Measurements from ENCODE around the gene DMD.

- TF ChIP-seq, protein P1, sequence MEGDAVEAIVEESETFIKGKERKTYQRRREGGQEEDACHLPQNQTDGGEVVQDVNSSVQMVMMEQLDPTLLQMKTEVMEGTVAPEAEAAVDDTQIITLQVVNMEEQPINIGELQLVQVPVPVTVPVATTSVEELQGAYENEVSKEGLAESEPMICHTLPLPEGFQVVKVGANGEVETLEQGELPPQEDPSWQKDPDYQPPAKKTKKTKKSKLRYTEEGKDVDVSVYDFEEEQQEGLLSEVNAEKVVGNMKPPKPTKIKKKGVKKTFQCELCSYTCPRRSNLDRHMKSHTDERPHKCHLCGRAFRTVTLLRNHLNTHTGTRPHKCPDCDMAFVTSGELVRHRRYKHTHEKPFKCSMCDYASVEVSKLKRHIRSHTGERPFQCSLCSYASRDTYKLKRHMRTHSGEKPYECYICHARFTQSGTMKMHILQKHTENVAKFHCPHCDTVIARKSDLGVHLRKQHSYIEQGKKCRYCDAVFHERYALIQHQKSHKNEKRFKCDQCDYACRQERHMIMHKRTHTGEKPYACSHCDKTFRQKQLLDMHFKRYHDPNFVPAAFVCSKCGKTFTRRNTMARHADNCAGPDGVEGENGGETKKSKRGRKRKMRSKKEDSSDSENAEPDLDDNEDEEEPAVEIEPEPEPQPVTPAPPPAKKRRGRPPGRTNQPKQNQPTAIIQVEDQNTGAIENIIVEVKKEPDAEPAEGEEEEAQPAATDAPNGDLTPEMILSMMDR (IDR thresholded peaks at IDR 0.05): no peak
- no peak for TF ChIP-seq EZH2 (IDR thresholded peaks at IDR 0.05; ENCODE audit: borderline replicate concordance, insufficient read depth, low read depth, low read length, poor library complexity, severe bottlenecking)
These were observed 679.1 kb downstream of the DMD start for GRCh38 chrX:32532262-32532661.
